Upper lobe of left lung (tissue), 4 donors: ENCODE data around the gene GKN2.

Experiments
- POLR2A ChIP-seq, 4 donors: fragments of 450-650 bp; IDR thresholded peaks; one replicate each; pipeline ENCODE4 v1.5.1; 2016 to 2017; ENCODE audit warnings: antibody characterized with exemption in 4 of 4, mild to moderate bottlenecking in 2 of 4
- TF ChIP-seq, protein P1 (sequence below), 6 experiments: fragments of 450-650 bp in 4 of 6; fragments of 200-600 bp in 2 of 6; sonication (generic) in 2 of 6; IDR thresholded peaks; one replicate each; pipeline ENCODE4 v1.5.1; 2016 to 2019; ENCODE audit warnings: antibody characterized with exemption in 6 of 6

DNA sequence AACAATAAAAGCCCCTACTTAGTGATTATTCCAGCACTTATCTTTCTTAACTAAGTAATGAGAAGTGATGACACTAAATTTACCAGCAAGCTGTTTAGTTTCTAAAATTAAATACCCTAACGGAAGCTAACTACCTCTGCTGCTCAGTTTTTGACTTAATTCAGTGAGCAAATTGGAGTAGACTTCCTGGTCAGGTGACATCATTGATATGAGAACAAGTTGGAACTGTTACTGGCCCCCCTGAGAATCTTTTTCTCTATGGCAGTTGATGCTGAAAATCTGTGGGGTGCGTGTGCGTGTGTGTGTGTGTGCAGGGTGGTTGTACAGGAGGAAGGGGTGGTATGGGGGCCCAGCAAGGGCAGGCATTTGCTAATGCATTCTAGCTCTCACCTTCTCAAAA lies 46.0 kb downstream of the GKN2 start:
- TF ChIP-seq, protein P1, sequence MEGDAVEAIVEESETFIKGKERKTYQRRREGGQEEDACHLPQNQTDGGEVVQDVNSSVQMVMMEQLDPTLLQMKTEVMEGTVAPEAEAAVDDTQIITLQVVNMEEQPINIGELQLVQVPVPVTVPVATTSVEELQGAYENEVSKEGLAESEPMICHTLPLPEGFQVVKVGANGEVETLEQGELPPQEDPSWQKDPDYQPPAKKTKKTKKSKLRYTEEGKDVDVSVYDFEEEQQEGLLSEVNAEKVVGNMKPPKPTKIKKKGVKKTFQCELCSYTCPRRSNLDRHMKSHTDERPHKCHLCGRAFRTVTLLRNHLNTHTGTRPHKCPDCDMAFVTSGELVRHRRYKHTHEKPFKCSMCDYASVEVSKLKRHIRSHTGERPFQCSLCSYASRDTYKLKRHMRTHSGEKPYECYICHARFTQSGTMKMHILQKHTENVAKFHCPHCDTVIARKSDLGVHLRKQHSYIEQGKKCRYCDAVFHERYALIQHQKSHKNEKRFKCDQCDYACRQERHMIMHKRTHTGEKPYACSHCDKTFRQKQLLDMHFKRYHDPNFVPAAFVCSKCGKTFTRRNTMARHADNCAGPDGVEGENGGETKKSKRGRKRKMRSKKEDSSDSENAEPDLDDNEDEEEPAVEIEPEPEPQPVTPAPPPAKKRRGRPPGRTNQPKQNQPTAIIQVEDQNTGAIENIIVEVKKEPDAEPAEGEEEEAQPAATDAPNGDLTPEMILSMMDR (IDR thresholded peaks at IDR 0.05), result no peak
- no peak for TF ChIP-seq POLR2A (IDR thresholded peaks at IDR 0.05)
